NK-92 treated with Interleukin-12 subunit alpha and Interleukin-12 subunit beta, amount 100 ng/mL, for 24 hours (cell line): Measurements from ENCODE around the gene TNXB.
"Not testable (repeated sequence)": the region's sequence is repeated elsewhere in the genome, so short reads cannot be mapped to it uniquely, and the experiment has no call there.

Experiments
- DNase-seq: peaks from one replicate; lab custom pipeline; 2025; lab: John Stamatoyannopoulos, UW

The TNXB gene

DNA sequence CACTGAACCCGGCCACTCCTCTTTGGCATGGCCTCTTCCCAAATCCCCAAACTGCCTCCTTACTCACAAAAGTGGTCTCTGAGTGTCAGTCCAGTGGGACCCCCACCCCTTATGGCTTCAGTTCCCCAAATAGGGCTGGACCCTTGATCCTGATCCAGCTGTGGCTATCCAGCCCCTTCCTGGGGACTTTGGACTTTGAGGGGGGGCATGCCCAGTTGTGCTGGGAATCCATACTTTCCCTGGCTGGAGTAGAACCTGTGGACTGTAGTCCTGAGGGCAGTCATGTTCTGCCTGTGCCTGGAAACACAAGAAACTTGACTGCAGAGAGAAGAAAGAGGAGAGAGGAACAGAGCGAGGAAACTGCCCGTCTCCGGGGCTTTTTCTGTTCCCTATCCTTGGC is 104.7 kb downstream of the TNXB start:
- DNase-seq: not testable (repeated sequence)

DNA sequence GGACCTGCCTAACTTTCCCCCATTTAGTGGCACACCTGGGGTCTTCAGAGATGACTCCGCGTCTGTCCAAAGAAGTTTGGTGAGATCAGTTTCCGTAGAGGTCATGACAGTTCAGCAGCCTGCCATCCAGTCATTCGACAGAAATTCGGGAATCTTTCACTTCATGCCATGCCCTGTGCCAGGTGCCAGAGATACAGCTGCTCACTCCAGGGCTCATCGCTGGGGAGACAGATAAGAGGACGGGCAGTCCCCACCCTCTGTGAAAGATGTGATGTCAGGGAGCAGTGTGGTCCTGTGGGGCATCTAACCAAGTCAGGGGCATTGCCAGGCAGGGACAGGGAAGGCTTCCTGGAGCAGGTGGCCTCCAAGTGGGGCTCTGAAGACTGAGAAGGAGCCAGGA is 105.8 kb downstream of the TNXB start:
- not testable (repeated sequence) for DNase-seq

DNA sequence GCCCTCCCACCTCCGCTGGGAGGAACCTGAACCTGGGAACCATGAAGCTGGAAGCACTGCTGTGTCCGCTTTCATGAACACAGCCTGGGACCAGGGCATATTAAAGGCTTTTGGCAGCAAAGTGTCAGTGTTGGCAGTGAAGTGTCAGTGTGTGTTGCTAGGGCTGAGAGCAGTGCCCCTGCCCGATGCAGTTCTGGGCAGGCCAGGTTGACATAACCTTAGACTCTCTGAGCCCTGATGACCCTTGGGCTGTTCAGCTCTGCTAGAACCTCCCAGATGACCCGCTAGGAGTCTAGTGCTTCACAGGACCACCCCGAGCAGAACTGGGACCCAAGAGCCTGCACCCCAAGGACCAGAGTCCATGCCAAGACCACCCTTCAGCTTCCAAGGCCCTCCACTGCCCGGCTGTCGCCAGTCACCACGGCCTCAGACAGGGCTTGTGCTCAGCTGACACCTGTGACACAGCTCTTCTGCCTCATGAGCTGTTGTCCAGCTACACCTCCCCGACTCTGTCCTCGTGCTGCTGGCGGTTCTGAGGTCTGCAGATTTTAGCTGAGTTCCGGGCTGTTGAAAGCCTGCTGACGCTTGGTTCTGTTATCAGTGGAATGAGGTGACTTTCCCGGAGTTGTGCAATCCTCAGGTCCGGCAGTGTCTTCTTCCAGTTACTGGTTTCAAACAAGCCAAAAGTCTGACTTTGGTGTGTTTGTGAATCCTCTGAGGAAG is 106.4 kb downstream of the TNXB start:
- DNase-seq: not testable (repeated sequence)

DNA sequence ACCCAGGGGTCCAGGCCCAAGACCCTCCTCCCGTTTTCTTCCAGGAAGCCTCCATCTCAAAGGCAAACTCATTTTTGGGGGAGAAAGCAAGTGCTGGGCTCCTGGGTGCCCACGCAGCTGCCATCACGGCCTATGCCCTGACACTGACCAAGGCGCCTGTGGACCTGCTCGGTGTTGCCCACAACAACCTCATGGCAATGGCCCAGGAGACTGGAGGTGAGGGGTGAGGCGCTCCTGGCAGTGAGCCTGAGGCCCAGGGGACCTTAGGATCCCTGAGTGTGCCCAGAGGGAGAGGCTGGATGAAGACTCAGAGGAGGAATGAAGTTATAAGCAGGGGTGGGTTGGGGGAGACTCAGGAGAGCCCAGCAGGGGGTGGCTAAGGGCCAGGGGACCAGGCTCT is 112.8 kb downstream of the TNXB start:
- not testable (repeated sequence) for DNase-seq

DNA sequence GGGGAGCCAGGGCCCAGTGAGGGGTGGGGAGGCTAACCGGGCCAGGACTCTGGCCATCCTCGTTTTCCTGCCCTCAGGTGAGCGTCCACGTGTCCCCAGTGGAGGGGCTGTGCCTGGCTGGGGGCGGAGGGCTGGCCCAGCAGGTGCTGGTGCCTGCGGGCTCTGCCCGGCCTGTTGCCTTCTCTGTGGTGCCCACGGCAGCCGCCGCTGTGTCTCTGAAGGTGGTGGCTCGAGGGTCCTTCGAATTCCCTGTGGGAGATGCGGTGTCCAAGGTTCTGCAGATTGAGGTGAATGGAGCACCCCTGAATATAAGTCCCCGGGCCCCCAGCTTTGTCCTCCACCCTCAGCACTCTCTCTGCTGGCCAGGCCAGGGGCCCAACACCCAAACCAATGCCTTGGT is 114.7 kb downstream of the TNXB start:
- not testable (repeated sequence) for DNase-seq
